HG03575 (cell line): ENCODE data around the gene CSF2.

Experiments
- ATAC-seq: cut with Tn5 transposase; IDR thresholded peaks from one replicate; pipeline ENCODE4 v1.9.1; 2021; ENCODE audit not compliant: unreplicated experiment, insufficient number of reproducible peaks, low FRiP score; ENCODE audit errors: extremely low read depth

The CSF2 gene

GRCh38 chr5:132073231-132074013 is at the start of gene CSF2:
CSF2 (plus strand) TSS chr5:132073789; CDS start chr5:132073824, 35 bp downstream.
- no peak for ATAC-seq

GRCh38 chr5:132024117-132024435 is 49.5 kb upstream of the CSF2 start:
- ATAC-seq, result no peak

- ATAC-seq, result no peak
These were observed 48.7 kb upstream of the CSF2 start for GRCh38 chr5:132024789-132025402.

GRCh38 chr5:132025403-132025971 is 48.1 kb upstream of the CSF2 start:
- ATAC-seq, result no peak

GRCh38 chr5:132026516-132027008 is 47.0 kb upstream of the CSF2 start:
- no peak for ATAC-seq

- no peak for ATAC-seq
These were observed 46.6 kb upstream of the CSF2 start for GRCh38 chr5:132027027-132027426.

- no peak for ATAC-seq
These were observed 43.8 kb upstream of the CSF2 start for GRCh38 chr5:132029609-132030330.

- ATAC-seq, result no peak
These were observed 43.0 kb upstream of the CSF2 start for GRCh38 chr5:132030610-132031009.

GRCh38 chr5:132032196-132032595 is 41.4 kb upstream of the CSF2 start:
- no peak for ATAC-seq

- no peak for ATAC-seq
These were observed 40.5 kb upstream of the CSF2 start for GRCh38 chr5:132033122-132033521.

GRCh38 chr5:132037353-132037752 is 36.2 kb upstream of the CSF2 start:
- ATAC-seq, result no peak

GRCh38 chr5:132044207-132044606 is 29.4 kb upstream of the CSF2 start:
- ATAC-seq, result no peak

GRCh38 chr5:132046880-132047299 is 26.7 kb upstream of the CSF2 start:
- no peak for ATAC-seq

- ATAC-seq, result no peak
These were observed 24.5 kb upstream of the CSF2 start for GRCh38 chr5:132049093-132049492.

- ATAC-seq, result no peak
These were observed 24.0 kb upstream of the CSF2 start for GRCh38 chr5:132049559-132049958.

- ATAC-seq, result no peak
These were observed 23.5 kb upstream of the CSF2 start for GRCh38 chr5:132050136-132050535.

- no peak for ATAC-seq
These were observed 22.7 kb upstream of the CSF2 start for GRCh38 chr5:132050661-132051552.

- no peak for ATAC-seq
These were observed 21.1 kb upstream of the CSF2 start for GRCh38 chr5:132052520-132052919.

GRCh38 chr5:132053483-132053882 is 20.1 kb upstream of the CSF2 start:
- no peak for ATAC-seq
